A549 (cell line): ENCODE results near the gene HCN3.

Experiments used
- EP300 ChIP-seq, 2 experiments: fragments of >200 bp; sonication (Bioruptor Twin); formaldehyde crosslinking; IDR thresholded peaks; 2 replicates in 1 of 2; 3 replicates in 1 of 2; pipeline ENCODE4 v1.6.1; 2016 to 2017
- TF ChIP-seq, protein P1 (sequence below): IDR thresholded peaks from 2 replicates; pipeline ENCODE4 v1.6.1; 2012
- TF ChIP-seq, protein P2 (sequence below): fragments of >200 bp; sonication (Bioruptor Twin); formaldehyde crosslinking; IDR thresholded peaks from 3 replicates; pipeline ENCODE4 v1.5.1; 2016

DNA sequence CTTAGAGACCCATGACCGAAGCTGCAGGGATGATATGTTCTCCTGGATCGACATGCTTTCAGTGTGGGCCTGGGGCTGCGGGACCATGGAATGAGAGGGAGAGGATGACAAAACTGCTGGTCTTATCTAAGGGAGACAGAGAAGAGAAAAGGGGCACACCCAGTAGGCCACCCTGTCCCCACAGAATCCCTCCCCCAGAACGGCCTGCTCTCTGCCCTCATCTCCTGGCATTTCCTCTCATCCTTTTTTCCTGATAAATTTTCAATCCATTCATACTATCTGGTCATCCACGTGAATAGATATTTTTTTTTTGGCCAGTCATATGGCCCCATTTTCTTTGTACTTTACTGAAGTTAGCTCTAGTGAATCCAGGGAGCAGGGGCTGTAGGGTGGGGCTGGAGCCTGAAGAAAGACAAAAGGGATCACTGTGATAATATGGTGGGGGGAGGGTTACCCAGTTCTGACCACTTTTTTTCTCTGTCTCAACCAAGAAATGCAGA is 24.1 kb downstream of the HCN3 start, which contains the start of gene PKLR:
- TF ChIP-seq, protein P1, sequence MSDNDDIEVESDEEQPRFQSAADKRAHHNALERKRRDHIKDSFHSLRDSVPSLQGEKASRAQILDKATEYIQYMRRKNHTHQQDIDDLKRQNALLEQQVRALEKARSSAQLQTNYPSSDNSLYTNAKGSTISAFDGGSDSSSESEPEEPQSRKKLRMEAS, result no peak
- TF ChIP-seq, protein P2, sequence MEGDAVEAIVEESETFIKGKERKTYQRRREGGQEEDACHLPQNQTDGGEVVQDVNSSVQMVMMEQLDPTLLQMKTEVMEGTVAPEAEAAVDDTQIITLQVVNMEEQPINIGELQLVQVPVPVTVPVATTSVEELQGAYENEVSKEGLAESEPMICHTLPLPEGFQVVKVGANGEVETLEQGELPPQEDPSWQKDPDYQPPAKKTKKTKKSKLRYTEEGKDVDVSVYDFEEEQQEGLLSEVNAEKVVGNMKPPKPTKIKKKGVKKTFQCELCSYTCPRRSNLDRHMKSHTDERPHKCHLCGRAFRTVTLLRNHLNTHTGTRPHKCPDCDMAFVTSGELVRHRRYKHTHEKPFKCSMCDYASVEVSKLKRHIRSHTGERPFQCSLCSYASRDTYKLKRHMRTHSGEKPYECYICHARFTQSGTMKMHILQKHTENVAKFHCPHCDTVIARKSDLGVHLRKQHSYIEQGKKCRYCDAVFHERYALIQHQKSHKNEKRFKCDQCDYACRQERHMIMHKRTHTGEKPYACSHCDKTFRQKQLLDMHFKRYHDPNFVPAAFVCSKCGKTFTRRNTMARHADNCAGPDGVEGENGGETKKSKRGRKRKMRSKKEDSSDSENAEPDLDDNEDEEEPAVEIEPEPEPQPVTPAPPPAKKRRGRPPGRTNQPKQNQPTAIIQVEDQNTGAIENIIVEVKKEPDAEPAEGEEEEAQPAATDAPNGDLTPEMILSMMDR, result no peak
- no peak for TF ChIP-seq EP300 (IDR thresholded peaks at IDR 0.05)
